HG03354 (cell line): Measurements from ENCODE around the gene ANAPC2.

Experiments used
- ATAC-seq: cut with Tn5 transposase; IDR thresholded peaks from one replicate; pipeline ENCODE4 v1.9.1; 2021; ENCODE audit warnings: mild to moderate bottlenecking; ENCODE audit not compliant: unreplicated experiment, poor library complexity, severe bottlenecking

Gene ANAPC2

GRCh38 chr9:137166380-137167229 lies 21.8 kb downstream of the ANAPC2 start:
- no peak for ATAC-seq

DNA sequence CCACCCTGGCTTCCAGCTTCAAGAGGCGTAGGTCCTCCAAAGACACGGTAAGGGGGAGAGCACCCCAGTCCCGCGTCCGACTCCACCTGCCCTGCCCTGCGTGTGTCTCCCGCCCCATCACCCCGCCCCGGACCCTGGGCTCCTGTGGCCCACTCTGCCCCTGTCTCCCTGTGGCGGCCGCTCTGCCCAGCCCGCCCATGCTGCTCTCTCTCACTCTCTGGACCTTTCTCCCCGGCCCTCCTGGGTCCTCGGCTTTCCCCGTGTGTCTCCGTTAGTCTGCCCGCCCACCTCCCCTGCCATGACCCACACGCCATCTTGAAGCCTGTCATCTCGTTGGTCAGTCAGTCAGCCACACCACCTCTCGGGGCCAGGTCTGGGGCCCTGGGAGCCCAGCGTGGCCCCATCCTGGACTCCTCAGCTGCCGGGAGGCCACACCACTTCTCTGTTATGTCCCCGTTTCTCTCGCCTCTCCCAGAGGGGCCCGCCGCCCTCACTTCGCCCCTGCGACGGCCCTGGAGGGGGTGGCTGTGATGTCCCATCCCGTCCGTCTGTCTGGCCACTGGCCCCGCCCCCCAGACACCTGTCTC lies 23.0 kb downstream of the ANAPC2 start:
- no peak for ATAC-seq

- no peak for ATAC-seq
These were observed 23.8 kb downstream of the ANAPC2 start for GRCh38 chr9:137164370-137165249.

DNA sequence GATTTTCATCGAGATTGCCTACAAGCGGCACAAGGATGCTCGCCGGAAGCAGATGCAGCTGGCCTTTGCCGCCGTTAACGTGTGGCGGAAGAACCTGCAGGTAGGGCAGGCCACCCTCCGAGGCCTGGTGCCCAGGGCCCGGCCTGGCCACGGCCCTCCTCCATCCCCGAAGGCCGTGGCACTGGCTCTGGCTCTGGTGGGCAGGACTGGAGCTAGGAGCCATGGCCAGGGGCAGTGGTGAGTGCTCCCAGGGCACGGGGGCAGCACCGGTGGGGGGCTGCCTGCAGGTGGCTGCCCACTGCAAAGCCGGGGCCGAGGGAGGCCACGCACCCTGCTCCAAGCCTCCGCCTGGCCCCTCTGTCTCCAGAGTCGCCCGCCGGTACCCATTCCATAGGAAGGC lies 24.6 kb downstream of the ANAPC2 start:
- no peak for ATAC-seq

GRCh38 chr9:137163365-137163715 lies 25.0 kb downstream of the ANAPC2 start:
- ATAC-seq, result no peak

DNA sequence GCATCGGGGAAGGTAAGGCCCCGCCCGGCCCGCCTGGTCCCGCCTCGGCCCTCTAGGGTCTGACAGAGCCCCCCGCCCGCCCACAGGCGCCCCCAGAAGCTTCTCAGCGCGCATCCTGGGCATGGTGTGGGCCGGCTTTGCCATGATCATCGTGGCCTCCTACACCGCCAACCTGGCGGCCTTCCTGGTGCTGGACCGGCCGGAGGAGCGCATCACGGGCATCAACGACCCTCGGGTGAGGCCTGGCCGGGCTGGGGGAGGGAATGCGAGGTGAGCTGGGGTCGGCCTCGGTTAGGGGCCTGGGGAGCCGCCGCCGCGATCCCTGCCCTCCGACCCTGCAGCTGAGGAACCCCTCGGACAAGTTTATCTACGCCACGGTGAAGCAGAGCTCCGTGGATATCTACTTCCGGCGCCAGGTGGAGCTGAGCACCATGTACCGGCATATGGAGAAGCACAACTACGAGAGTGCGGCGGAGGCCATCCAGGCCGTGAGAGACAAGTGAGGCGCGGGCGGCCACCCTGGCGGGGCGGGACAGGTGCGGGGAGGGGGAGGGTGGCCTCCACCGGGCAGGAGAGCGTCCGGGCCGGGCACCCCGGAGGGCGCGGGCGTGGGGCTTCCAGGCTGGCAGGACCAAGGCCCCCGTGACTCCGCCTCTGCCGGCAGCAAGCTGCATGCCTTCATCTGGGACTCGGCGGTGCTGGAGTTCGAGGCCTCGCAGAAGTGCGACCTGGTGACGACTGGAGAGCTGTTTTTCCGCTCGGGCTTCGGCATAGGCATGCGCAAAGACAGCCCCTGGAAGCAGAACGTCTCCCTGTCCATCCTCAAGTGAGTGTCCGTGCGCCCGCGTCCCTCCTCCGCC lies 25.6 kb downstream of the ANAPC2 start:
- ATAC-seq, result no peak

DNA sequence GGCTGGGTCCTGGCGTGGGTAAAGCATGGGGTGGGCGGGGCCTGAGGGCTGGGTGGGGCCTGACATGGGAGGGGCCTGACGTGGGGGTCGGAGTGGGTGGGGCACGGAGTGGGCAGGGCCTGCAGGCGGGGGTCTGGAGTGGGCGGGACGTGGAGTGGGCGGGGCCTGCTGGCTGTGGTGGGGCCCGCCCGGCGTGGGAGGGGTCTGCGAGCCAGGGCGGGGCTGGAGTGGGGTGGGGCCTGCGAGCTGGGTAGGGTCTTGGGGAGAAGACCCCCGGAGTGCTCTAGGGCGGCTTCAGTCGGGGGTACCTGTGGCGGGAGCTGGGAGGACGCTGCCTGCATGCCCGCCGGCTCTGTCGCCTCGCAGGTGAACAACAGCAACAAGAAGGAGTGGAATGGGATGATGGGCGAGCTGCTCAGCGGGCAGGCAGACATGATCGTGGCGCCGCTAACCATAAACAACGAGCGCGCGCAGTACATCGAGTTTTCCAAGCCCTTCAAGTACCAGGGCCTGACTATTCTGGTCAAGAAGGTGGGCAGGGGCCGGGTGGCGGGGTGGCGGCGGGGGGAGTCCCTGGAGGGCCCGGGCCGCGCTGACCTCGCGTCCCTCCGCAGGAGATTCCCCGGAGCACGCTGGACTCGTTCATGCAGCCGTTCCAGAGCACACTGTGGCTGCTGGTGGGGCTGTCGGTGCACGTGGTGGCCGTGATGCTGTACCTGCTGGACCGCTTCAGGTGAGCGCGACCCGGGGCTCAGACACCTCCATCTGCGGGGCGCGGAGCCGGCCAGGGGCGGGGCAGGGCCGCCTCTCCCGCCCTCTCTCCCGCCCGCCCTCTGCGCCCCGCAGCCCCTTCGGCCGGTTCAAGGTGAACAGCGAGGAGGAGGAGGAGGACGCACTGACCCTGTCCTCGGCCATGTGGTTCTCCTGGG lies 26.5 kb downstream of the ANAPC2 start:
- ATAC-seq, result no peak

DNA sequence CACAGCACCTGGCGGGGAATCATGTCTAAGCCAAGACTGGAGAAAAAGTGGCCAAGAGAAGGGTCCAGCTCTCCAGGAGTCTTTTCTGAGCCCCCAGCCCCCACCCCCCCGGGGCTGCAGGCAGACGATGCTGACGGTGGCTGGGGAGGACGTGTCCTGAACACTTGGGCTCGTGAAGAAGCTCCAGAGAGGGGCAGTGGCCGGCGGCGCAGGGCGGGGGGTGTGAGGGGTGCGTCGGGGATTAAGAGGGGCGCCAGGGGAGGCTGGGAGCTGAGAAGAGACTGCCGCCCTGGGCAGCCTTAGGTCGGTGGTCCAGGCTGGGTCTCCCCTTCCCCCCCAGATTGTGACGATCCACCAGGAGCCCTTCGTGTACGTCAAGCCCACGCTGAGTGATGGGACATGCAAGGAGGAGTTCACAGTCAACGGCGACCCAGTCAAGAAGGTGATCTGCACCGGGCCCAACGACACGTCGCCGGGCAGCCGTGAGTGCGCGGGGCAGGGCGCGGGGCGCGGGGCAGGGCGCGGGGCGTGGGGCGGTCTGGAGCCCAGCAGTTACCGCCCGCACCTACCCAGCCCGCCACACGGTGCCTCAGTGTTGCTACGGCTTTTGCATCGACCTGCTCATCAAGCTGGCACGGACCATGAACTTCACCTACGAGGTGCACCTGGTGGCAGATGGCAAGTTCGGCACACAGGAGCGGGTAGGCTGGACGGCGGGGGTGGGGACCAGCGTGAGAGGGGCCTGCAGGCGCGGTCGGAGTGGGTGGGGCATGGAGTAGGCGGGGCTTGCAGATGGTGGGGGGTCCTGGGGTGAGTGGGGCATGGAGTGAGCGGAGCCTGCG lies 27.4 kb downstream of the ANAPC2 start:
- no peak for ATAC-seq

- no peak for ATAC-seq
These were observed 28.3 kb downstream of the ANAPC2 start for GRCh38 chr9:137160054-137160425.

- ATAC-seq, result no peak
These were observed 29.0 kb downstream of the ANAPC2 start for GRCh38 chr9:137159105-137160053.

GRCh38 chr9:137158625-137159024 lies 29.7 kb downstream of the ANAPC2 start:
- ATAC-seq, result no peak

DNA sequence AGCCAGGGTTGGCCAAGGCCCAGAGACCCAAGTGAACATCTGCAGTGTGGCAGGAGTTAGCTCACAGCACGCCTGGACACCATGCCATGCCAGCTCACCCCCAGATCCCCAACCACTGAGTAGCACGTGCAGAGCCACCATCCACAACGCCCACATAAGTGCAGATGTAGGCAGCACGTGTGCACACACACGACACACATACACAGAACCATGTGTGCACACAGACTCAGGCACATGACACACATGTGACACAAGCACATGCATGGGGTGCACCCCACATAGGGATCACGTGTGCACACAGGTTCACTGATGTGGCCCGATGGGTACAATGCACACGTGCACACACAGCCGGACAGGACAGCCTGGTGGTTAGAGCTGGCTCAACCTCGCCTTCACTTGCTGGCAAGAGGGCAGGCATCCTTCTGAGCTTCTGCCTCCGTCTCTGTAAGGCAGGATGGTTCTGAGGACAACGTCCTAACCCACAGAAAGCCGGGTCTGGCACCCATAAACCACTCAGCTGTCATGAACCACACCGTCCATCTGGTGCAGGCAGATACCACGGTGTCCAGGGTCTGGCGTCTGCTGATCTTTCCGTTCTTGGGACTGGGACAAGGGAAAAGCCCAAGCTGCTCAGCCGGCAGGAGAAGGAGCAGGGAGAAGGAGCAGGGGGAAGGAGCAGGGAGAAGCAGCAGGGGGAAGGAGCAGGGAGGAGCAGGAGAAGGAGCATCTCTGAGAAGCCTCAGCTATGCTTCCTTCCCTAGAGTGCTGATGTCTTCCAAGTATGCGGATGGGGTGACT lies 30.5 kb downstream of the ANAPC2 start:
- ATAC-seq, result no peak

DNA sequence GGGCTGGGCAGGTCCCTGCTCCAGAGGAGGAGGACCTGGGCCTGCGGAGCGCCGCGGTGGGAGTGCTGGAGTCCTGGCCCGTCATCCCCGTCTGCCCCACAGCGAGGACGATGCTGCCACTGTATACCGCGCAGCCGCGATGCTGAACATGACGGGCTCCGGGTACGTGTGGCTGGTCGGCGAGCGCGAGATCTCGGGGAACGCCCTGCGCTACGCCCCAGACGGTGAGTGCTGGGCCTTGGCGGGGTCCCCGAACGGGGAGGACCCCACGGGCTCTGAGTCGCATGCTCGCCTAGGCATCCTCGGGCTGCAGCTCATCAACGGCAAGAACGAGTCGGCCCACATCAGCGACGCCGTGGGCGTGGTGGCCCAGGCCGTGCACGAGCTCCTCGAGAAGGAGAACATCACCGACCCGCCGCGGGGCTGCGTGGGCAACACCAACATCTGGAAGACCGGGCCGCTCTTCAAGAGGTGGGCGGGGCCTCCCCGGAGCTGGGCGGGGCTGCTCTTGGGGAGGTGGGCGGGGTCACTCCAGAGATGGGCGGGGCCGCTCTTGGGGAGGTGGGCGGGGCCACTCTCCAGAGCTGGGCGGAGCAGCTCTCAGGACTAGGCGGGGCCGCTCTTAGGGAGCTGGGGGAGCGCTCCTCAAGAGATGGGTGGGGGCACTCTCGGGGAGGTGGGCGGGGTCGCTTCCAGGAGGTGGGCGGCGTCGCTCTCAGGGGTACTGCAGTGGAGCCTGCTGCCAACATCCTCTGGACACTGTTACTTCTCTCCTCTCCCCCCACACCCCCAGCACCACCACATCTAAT lies 31.6 kb downstream of the ANAPC2 start:
- ATAC-seq, result no peak

DNA sequence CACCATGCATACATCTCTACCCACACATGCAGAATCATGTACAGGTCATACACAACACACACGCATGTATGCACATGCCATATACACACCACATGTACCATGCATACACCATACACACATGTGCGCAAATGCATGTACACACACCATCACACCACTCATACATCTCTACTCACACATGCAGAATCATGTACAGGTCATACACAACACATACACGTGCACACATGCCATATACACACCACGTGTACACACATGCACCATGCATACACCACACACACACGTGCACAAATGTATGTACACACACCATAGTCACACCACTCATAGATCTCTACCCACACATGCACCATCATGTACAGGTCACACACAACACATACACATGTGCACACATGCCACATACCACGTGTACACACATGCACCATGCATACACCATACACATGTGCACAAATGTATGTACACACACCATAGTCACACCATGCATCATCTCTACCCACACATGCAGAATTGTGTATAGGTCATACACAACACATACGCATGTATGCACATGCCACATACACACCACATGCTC lies 35.4 kb downstream of the ANAPC2 start:
- no peak for ATAC-seq
